ENCODE data around the gene F12. TPM values are rescaled to one million over a fixed set of nuclear protein-coding genes. Genes with fewer than 3 reads are reported as not detected.
A peak's percentile ranks its signal among the peaks of the same experiment; 100 is the strongest.

Gene F12
- total RNA-seq, 4 donors from 2014 or later: 0.36 to 1.2 (median 0.95) TPM; not detected in 1

- Histone ChIP-seq H3K36me3 (no peaks in the 10 kb centered on the region), H3K9me3 (no peaks in the 10 kb centered on the region), H3K27me3 (no peaks in the 10 kb centered on the region), H3K4me1 (peaks cover 27 to 46% of the 10 kb centered on the region in 2 donors), H3K27ac (peak overlapping the region; percentile 92 to 93 (median 92)), H3K4me3 (peak overlapping the region in 2 of 4 donors; percentile 68 to 85)
- TF ChIP-seq POLR2A (IDR thresholded peaks at IDR 0.05) (no peak), CTCF (IDR thresholded peaks at IDR 0.05 in 4 of 5, conservative IDR thresholded peaks at IDR 0.05 in 1 of 5) (no peak)
- DNase-seq: no peak
- intact Hi-C loops (cut with DNase I; ENCODE audit: low total_unique reads): loop anchor here (5.0 kb wide), 1 partner anchor 54 kb away; the partner anchor contains the start of gene MXD3
- in situ Hi-C loops (cut with MboI; ENCODE audit: low sequenced_read_pairs in 4 of 4): no loop called here
- ATAC-seq: no peak
These were observed 43.4 kb downstream of the F12 start for GRCh38 chr5:177365845-177366527.

- TF ChIP-seq POLR2A (IDR thresholded peaks at IDR 0.05) (no peak), CTCF (IDR thresholded peaks at IDR 0.05 in 4 of 5, conservative IDR thresholded peaks at IDR 0.05 in 1 of 5) (no peak)
- Histone ChIP-seq H3K4me1 (peaks cover 16 to 36% of the 10 kb centered on the region in 2 donors), H3K9me3 (no peaks in the 10 kb centered on the region), H3K27me3 (no peaks in the 10 kb centered on the region), H3K36me3 (no peaks in the 10 kb centered on the region), H3K4me3 (no peak overlapping the region), H3K27ac (no peak overlapping the region)
- ATAC-seq (no peak), DNase-seq (no peak)
- in situ Hi-C loops (cut with MboI; ENCODE audit: low sequenced_read_pairs in 4 of 4) (no loop called here), intact Hi-C loops (cut with DNase I; ENCODE audit: low total_unique reads) (no loop called here)
These were observed 45.0 kb downstream of the F12 start for GRCh38 chr5:177364159-177364962.

- H3K4me1 ChIP-seq: peaks cover 19 to 37% of the 10 kb centered on the region in 2 donors
- H3K9me3 ChIP-seq: no peaks in the 10 kb centered on the region
- H3K27ac ChIP-seq: no peak overlapping the region
- no peaks in the 10 kb centered on the region for H3K36me3 ChIP-seq
- H3K27me3 ChIP-seq: no peaks in the 10 kb centered on the region
- in situ Hi-C loops (cut with MboI; ENCODE audit: low sequenced_read_pairs in 4 of 4) (no loop called here), intact Hi-C loops (cut with DNase I; ENCODE audit: low total_unique reads) (no loop called here)
- H3K4me3 ChIP-seq: peak overlapping the region; percentile 49 to 58 (median 53)
- ATAC-seq: no peak
- TF ChIP-seq CTCF (IDR thresholded peaks at IDR 0.05 in 4 of 5, conservative IDR thresholded peaks at IDR 0.05 in 1 of 5) (no peak), POLR2A (IDR thresholded peaks at IDR 0.05) (no peak)
- no peak for DNase-seq
These were observed 45.8 kb downstream of the F12 start for GRCh38 chr5:177363565-177363964.

- TF ChIP-seq POLR2A (IDR thresholded peaks at IDR 0.05) (no peak), CTCF (IDR thresholded peaks at IDR 0.05 in 4 of 5, conservative IDR thresholded peaks at IDR 0.05 in 1 of 5) (no peak)
- H3K4me1 ChIP-seq: peaks cover 23 to 39% of the 10 kb centered on the region in 2 donors
- ATAC-seq: peak; percentile 43 to 45
- in situ Hi-C loops (cut with MboI; ENCODE audit: low sequenced_read_pairs in 4 of 4) (no loop called here), intact Hi-C loops (cut with DNase I; ENCODE audit: low total_unique reads) (no loop called here)
- peak overlapping the region; percentile 49 to 58 (median 53) for H3K4me3 ChIP-seq
- H3K9me3 ChIP-seq: no peaks in the 10 kb centered on the region
- no peaks in the 10 kb centered on the region for H3K27me3 ChIP-seq
- H3K27ac ChIP-seq: peak overlapping the region in 1 of 4 donors; percentile 37
- DNase-seq: peak; percentile 26 to 49
- H3K36me3 ChIP-seq: no peaks in the 10 kb centered on the region
These were observed 46.5 kb downstream of the F12 start for GRCh38 chr5:177362610-177363507.

All from gastrocnemius medialis (tissue), 4 donors.